Renal pelvis (tissue), 4 donors: ENCODE results near the gene MAP3K13. TPM values are rescaled to one million over a fixed set of nuclear protein-coding genes. Genes with fewer than 3 reads are reported as not detected.
"Not testable (repeated sequence)": the region's sequence is repeated elsewhere in the genome, so short reads cannot be mapped to it uniquely, and the experiment has no call there.

Experiments
- DNase-seq: peaks from one replicate; pipeline ENCODE4 v3.0.0-alpha.2; 2013
- polyA plus RNA-seq, 3 donors: library from polyadenylated mRNA; unstranded; fragments of 120-200 nt; gene quantifications; one replicate each; pipeline ENCODE4 v1.2.1, GENCODE V29; 2013; ENCODE audit not compliant: insufficient read length in 3 of 3

Gene MAP3K13
- polyA plus RNA-seq, 3 donors: 37.4 to 49.4 (median 44.8) TPM

DNA sequence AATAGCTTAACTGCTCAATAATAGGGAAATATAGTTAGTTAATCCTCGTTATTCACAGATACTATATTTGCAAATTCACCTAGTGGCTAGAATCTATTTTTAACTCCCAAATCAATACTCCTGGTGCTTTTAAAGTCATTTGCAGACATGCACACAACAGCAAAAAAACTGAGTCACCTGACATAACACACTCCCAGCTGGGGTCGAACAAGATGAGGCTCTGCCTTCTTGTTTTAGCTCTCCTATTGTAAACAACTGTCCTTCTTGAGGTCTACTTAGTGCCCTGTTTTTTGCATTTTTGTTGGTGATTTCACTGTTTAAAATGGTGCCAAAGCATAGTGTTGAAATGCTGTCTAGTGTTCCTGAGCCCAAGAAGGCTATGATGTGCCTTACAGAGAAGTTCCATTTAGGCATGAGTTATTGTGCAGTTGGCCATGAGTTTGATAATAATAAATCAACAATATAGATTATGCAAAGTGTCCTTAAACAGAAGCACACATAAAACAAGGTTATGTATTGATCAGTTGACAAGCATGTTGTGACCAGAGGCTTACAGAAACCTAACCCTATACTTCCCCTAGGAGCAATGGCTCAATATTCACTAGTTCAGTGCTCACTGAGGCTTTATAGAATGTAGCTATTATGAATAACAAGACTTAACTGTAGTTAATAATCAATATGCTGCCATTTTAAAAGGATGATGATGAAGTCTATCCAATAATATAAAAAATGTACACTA is 18.6 kb downstream of the MAP3K13 start:
- no peak for DNase-seq

DNA sequence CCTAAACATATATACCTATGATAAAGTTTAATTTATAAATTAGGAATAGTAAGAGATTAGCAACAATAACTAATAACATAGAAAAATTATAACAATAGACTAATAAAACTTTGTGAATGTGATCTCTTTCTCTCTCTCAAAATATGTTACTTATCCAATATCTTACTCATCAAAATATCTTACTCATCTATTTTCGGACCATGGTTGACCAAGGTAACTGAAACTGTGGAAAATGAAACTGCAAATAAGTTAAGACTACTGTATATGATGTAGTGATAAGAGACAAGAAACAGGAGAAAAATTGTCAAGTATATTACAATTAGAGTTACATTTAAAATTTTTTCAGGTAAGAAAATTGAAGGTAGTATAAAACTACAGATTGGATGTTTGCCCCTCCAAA is 19.2 kb downstream of the MAP3K13 start:
- DNase-seq: no peak

DNA sequence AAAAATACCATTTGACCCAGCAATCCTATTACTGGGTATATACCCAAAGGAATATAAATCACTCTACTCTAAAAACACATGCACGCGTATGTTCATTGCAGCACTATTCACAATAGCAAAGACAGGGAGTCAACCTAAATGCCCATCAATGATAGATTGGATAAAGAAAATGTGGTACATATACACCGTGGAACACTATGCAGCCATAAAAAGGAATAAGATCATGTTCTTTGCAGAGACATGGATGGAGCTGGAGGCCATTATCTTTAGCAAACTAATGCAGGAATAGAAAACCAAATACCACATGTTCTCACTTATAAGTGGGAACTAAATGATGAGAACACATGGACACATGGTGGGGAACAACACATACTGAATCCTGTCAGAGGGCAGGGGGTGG is 23.6 kb downstream of the MAP3K13 start:
- DNase-seq: not testable (repeated sequence)

DNA sequence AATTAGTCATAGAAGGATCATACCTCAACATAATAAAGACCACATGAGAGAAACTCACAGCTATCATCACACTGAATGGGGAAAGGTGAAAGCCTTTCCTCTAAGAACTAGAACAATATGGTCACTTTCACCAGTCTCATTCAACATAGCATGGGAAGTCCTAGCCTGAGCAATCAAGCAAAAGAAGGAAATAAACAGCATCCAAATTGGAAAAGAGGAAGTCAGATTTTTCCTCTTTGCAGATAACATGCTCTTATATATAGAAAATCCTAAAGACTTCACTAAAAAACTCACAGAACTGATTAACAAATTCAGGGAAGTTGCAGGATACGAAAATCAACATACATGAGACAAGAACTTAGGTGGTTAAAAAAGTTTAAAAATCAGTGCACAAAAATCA is 24.7 kb downstream of the MAP3K13 start:
- no peak for DNase-seq

DNA sequence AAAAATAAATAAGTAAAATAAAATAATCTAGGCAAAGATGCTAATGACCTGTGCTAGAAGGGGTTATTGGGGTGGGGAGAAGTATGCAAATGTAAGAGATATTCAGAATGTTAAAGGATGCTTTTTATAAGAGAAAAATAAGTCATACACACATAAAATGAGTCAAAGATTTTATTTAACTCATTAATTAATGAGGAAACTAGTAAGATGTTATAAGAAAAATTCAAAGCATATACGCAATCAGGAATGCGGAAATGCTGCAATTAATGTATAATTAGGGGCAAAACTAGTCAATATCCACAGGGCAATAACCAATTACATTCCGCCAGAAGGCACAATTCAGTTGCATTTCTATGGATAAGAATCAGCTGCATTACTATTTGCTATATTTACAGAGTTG is 30.1 kb downstream of the MAP3K13 start:
- DNase-seq: no peak

DNA sequence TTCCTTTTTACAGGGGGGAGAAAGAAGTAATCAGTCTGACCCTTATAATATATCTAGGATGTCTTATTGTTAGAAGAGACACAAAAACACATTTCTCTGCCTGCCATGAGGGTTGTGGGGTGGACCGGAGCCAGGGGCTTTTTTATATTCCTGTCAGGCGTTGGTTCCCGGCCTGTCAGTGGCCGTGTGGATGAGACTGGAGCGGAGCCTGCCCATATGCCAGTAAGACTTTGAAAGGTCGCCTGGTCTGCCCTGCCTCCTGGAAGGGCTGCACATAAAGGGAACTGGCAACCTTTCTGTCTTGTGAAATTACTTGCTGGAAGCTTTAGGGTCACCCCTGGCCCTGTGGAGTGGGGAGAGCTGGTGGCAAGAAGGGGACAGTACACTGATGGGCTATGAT is 34.7 kb downstream of the MAP3K13 start:
- no peak for DNase-seq

DNA sequence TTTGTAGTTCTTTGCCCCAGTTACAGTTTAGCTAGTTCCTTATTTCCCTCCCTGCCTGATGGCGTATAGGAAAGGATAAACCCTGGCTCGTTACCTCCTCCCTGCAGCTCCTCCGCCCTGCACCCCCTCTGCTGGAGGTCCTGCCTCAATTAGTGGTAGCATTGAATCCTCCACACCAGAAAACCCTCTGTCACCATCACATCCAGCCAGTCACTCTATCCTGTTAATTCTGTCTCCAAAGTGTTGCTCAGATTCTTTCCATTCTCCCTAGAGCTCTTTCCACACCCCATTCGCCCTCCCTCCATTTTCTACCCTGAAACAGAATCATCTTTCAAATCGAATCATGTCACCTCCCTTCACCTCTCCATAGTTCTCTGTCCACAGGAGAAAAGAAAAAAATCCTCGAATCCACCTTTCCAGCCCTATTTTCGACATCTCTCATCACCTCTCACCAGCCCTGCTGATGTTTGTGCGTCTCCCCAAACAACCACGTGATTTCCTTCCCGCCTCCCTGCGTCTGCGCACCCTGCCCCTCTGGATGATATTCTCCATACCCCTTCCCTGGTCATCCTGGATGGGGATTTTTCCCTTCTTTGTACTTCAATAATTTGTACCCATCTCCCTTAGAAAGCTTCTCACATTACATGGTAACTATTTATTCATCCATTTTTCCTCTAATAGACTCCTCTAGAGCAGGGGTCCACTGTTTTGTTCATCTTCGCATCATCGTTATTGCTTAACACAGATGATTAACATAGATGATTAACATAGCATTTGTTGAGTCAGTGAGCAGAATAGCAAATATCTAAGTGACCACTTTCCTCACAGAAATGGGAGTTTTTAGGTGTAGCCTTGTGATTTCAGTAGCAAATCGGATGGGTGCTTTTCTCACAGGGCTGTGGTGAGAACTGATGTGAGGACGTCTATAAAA is 37.1 kb downstream of the MAP3K13 start:
- no peak for DNase-seq

DNA sequence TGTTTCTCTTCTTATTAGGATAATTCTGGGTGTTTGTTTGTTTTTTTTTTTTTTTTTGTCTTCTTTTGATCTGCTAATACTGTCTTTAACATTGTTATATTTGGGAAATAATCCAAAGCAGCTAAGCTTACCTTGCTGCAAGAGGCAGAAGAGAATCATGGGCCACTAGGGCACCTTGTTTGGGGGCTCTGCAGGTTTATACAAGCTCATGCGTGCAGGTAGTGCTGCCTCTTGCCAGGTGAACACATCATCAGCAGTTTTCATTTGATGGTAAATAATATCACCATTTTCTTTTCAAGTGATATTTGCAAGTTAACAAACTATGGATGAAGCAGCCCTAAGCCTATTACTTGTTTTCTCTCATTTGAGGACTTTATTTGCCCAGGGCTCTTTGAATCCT is 37.9 kb downstream of the MAP3K13 start:
- no peak for DNase-seq

DNA sequence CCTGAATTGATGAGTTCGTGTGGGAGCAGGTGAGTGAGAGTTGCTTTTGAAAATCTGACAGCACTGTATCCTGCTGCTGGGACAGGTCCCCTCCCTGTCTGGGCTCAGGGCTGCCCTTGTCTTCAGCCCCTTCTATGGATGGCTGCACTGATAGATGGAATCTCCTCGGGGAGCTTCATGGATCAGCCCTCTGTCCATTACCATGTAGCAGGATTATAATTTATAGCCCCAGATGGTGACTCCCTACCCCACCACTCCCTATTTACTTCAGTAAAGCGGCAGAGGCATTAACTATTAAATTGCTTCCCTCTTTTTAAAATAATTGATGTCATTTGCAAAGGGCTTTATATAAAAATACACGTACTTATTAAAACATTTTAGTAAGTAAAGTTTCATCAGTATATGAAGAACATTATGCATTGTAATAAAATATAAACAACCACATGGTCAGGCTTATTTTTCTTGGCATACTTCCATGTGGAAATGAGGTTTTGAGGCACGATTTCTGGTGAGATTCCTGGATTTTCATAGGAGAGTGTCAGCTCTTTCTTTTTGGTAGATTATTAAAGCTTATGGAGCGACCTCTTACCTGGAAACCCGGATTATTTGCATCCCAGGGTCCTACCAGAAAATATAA is 38.5 kb downstream of the MAP3K13 start:
- DNase-seq: peak; percentile 24

DNA sequence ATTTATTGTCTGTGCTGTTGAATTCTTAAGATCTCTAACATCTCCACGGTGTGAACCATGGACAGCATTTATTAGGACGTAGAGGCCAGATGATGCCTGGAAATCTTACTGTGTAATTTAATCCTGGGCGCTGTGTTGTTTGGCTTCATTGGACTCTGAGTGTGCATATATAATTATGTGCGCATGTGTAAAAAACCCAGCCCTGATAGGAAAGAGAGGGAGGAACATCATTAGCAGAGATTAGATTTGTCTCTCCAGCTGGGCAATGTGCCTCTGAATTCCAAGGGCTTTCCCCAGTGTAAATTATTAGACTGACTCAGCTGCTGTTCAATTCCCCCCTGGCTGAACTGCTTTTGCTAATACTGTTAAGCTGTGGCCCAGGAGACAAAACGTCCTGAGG is 39.6 kb downstream of the MAP3K13 start:
- DNase-seq: peak; percentile 42

DNA sequence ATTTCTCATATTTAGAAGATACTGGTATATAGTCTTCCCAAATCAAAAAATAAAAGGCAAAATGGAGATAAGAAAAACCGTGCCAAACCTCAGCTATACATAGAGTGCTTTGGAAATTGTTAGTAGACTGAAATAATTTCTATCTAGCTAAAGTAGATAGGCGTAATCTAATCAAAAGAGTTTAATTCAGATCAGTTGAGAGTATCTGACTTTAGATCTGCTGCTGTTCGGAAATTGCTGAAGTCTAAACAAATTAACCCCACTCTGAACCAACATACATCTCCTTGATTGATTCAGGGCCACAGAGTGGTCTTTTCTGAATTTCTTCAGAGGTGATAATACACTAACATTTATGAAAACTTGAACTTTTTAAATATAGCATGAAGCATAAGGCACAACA is 40.1 kb downstream of the MAP3K13 start:
- DNase-seq: no peak

DNA sequence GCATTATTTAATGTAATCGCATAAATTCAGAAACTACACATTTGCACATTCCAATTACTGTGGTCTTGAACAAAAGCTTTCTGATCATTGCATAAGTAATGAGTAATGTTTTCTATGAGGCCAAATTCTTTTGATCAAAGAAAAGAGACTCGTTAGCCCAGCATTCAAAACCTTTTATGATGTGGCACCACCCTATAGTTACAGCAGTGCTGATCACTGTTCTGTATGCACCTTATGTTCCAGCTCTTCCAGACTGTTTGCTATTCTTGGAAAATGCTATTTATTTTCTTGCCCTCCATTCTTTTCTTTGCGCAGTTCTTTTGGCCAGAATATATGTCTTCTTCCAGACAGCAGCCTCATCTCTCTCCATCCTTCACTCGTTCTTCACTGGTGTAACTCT is 42.3 kb downstream of the MAP3K13 start:
- no peak for DNase-seq

DNA sequence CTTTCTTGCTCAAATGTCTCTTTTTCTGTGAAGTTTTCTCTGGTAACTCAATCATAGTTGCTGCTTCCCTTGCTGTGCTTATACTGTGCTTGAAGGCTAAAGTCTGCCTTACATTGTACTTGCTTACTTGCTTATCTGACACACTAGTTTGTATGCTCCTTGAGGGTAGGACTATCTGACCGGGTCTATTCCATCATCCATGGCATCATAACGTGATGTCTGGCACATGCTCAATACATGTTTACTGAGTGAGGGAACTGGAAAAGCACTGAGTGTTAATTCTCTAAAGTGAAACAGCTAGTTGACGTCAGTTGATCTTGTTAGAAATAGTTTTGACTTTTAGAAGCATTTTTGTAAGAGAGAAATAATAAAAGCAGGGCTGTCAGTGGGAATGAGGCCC is 42.7 kb downstream of the MAP3K13 start:
- no peak for DNase-seq

DNA sequence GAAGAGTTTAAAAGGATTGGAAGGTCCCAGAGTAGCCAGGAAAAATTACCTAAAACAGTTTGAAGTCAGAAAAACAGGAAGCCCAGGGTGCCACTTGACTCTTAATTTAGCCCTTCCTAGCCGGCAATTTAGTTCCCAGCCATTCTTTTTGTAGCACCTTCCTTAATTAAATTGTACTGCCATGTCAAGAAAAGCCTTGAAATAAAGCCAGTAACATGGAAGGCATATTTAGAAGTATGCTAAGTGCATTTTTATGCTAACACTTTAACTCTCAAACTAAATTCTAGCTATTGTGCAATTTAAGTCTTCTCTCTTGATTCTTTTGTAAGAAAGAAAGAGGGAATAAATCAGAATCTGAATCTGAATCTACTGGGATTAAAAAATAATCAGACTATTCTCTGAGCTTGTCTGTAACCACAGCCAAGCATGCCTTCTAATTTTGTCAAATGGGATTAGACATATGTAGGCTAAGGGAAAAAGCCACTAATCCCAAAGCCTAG is 43.2 kb downstream of the MAP3K13 start:
- DNase-seq: no peak

DNA sequence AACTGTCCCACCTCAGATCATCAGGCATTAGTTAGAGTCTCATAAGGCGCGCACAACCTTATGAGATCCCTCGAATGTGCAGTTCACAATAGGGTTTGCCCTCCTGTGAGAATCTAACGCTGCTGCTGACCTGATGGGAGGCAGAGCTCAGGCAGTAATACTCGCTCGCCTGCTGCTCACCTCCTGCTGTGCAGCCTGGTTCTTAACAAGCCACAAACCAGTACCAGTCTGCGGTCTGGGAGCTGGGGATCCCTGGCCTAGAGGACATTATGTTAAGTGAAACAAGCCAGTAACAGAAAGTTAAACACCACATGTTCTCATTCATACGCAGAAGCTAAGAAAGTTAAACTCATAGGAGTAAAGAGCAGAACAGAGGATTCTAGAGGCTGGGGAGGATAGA is 47.0 kb downstream of the MAP3K13 start:
- DNase-seq: no peak

DNA sequence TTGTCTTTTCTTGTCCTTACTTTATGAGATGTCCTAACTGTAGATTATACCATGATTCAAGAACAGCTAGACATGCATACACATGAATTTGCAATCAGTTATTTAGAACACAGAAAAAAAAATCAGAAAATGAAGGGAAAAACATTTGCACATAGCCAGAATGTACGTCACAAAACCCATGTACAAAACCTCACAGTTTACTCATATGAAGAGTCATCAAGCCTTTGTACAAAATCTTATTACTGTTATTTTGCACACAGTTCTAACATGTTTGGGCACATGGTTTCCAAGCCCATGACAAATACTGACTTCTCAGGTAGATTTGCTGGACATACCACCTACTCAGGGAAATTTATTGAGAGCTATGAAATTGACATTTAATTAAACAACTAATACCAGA is 48.2 kb downstream of the MAP3K13 start:
- no peak for DNase-seq

DNA sequence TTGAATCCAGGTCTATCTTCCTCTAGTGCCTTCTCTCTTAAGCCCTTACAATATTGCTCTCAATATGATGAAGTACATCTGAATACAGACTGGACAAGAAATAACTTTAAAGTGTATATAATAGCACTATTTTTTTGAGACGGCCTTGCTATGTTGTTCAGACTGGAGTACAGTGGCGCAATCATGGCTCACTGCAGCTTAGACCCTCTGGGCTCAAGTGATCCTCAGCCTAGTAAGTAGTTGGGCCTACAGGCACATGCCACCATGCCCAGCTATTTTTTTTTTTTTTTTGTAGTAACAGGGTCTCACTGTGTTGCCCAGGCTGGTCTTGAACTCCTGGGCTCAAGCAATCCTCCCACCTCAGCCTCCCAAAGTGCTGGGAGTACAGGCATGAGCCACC is 53.6 kb downstream of the MAP3K13 start:
- DNase-seq: no peak

DNA sequence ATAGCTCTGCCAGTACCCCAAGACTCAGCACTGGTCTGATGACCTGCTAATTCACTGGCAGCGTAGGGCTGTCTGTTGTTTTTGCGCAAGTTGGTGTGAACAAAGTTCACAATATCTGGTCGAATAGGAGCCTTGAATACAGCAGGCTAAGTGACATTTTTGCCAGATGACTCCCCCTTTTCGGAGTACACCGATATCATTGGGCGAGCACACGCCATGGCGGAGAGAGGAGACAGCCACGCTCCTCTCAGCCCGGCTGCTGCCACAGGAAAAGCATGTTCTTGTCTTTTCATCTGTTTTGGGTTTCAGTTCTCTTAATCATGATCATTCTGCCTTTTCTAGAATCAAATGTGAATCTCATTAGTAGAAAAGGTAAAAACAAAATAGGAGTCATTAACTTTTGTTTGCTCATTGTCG is 55.6 kb downstream of the MAP3K13 start:
- DNase-seq: not testable (repeated sequence)

DNA sequence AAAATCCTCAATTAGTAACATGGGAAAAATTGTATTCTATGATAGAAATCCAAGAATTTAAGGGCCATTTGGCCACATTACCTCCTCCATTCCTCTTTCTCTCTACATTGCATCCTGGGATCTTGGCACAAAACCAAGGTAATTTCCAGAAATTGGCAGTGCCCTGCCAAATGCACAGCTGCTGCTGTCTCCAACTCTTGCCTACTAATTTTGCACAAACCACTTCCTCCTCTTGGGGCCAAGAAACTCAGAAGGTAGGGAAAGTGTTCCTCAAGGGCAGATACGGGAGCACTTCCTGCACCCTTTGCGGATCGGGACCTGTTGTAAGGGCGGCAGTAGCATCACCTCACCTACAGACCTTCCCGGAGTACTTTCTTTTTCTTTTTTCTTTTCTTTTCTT is 57.8 kb downstream of the MAP3K13 start:
- DNase-seq: no peak

DNA sequence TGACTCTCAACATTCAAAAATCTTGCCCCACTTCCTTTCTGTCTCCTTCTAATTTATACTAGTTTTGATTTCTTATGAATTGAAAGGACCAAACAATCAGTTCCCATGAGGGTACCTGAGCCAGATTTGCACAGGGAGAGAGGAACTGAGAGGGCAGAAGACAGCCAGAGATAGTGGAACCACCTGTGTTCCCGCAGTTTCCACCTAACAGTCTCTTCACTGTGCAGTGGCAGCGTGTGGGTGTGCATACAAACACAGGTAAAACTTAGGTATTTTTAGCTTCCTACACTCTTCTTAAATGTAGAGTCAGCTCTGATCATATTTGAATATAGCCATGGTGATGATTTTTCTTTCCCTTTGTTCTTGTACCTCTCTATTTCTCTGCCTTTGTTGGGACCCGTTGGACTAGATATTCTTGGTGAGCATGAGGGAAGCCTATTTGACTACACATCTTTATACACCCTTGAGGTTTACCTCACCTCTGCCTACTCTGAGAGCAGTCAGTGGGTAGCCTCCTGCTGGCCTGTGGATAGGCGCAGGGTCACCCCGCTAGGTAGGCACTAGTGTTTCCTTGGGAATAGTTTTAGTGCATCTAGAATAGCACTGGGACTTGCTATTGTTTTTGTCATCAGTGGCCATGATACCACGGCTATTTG is 58.8 kb downstream of the MAP3K13 start:
- DNase-seq: no peak

DNA sequence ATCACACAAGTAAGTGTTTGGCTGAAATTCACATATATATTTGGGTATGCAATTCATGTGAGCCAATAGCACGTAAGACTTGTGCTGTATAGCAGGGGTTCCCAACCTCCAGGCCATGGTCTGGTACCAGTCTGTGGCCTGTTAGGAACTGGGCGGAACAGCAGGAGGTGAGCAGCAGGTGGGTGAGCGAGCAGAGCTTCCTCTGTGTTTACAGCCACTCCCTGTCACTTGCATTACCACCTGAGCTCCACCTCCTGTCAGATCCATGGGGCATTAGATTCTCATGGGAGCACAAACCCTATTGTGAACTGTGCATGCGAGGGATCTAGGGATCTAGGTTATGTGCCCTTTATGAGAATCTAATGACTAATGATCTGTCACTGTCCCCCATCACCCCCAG is 59.7 kb downstream of the MAP3K13 start:
- no peak for DNase-seq

DNA sequence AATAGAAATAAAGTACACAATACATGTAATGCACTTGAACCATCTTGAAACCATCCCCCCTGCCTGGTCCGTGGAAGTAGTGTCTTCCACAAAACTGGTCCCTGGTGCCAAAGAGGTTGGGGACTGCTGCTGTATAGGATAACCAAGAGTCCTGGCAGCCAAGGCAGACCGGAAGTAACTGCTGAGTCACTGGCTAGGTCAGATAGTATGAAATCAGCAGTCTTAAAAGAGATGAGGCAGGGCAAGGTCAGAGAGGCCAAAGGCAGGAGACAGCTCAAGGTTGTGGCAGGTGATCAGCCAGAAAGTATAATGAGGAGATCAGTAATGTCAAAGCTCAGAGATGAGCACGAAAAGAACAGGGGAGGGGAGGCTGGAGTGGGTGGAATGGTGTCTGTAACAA is 60.2 kb downstream of the MAP3K13 start:
- no peak for DNase-seq
